HFFc6 (cell line): ENCODE results near the gene NTN1. TPM values are rescaled to one million over a fixed set of nuclear protein-coding genes. Genes with fewer than 3 reads are reported as not detected.

Experiments
- DNase-seq: peaks from one replicate; pipeline ENCODE4 v3.0.0-alpha.2; 2018
- H3K27ac Mint-ChIP-seq: 2 replicates; pipeline ENCODE4 v1.8.0; 2020; ENCODE audit warnings: mild to moderate bottlenecking, mixed read lengths
- H3K27me3 Mint-ChIP-seq: 2 replicates; pipeline ENCODE4 v1.8.0; 2021; ENCODE audit warnings: mild to moderate bottlenecking, moderate library complexity, mixed read lengths; ENCODE audit not compliant: insufficient read depth
- H3K36me3 Mint-ChIP-seq: 2 replicates; pipeline ENCODE4 v1.8.0; 2021; ENCODE audit warnings: low read depth, mixed read lengths
- H3K4me1 Mint-ChIP-seq: 2 replicates; pipeline ENCODE4 v1.8.0; 2020; ENCODE audit warnings: low read depth, mixed read lengths
- H3K4me3 Mint-ChIP-seq: 2 replicates; pipeline ENCODE4 v1.8.0; 2020; ENCODE audit warnings: mild to moderate bottlenecking, moderate library complexity, mixed read lengths
- H3K9me3 Mint-ChIP-seq: 2 replicates; pipeline ENCODE4 v1.8.0; 2020; ENCODE audit warnings: mild to moderate bottlenecking, mixed read lengths
- total RNA-seq, 6 experiments: library from RNA; stranded (reverse); fragmentation: NEBNext Ultra II Directional; extraction: Animal tissue kit (Norgen Biotek cat#: 25700); gene quantifications; 2 replicates in 1 of 6; 3 replicates in 5 of 6; pipeline ENCODE4 v1.2.3, GENCODE V29; 2021
- TF ChIP-seq, protein P1 (sequence below): fragments of 200-600 bp; sonication (generic); IDR thresholded peaks from 2 replicates; pipeline ENCODE4 v1.5.0; 2021; ENCODE audit warnings: antibody characterized with exemption, mild to moderate bottlenecking

Gene NTN1
- total RNA-seq, 6 experiments from 2014 or later = not detected

GRCh38 chr17:9231449-9232154, 210.3 kb downstream of the NTN1 start:
- TF ChIP-seq, protein P1, sequence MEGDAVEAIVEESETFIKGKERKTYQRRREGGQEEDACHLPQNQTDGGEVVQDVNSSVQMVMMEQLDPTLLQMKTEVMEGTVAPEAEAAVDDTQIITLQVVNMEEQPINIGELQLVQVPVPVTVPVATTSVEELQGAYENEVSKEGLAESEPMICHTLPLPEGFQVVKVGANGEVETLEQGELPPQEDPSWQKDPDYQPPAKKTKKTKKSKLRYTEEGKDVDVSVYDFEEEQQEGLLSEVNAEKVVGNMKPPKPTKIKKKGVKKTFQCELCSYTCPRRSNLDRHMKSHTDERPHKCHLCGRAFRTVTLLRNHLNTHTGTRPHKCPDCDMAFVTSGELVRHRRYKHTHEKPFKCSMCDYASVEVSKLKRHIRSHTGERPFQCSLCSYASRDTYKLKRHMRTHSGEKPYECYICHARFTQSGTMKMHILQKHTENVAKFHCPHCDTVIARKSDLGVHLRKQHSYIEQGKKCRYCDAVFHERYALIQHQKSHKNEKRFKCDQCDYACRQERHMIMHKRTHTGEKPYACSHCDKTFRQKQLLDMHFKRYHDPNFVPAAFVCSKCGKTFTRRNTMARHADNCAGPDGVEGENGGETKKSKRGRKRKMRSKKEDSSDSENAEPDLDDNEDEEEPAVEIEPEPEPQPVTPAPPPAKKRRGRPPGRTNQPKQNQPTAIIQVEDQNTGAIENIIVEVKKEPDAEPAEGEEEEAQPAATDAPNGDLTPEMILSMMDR = no peak
- H3K9me3 Mint-ChIP-seq = peaks cover 14% of the 10 kb centered on the region

DNA sequence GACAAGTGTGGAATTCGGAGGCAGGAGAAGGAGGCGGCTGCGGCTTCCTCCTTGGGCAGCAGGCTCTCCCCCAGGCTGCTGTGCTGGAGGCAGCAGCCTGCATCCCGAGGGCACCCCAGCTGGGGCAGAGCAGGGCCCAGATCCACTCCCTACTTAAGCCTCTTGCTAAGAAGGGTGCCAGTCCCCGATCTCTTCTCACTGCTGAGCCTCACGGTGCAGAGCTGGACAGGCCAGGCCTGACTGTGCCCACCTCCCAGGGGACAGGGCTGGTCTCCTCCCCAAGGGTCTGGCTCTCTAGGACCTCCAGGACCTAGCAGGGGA, 210.8 kb downstream of the NTN1 start:
- H3K4me1 Mint-ChIP-seq = no peaks in the 10 kb centered on the region

More at GRCh38 chr17:9231449-9232154, 210.3 kb downstream of the NTN1 start:
- Mint-ChIP-seq H3K27me3 (no peaks in the 10 kb centered on the region; the same call in 1 of the 2 replicates), H3K4me3 (no peak overlapping the region), H3K27ac (no peak overlapping the region), H3K36me3 (no peaks in the 10 kb centered on the region), H3K4me1 (no peaks in the 10 kb centered on the region)
- no peak for DNase-seq

DNA sequence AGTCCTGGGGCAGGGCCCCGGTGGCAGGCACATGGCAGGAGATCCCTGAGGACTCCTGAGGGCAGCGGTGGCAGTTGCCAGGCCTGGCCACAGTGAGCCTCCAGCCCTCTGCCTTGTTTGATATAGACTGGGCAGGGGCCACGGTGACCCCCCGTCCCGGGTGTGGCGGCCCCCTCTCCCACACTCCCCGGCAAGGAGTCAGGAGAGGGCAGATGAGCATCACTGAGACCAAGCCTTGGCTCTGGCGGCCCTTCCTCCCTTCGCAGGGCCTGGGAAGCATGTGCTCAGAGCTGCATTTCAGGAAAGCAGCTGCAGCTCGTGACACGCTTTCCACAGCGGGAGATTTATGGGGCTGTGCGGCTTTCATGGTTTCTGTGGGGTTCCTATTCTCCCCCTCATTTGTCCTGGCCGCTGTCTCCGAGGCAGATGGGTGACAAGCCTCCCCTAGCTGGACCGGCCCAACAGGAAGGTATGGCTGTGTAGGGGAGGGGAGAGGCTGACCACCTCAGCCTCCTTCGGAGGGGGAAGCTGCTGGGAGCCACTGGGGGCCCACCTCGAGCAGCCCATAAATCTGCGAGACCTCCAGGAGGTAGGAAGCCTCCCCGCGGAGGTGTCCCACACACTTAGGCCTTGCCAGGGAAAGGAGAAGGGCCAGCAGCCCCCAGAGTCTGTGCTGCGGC, 211.4 kb downstream of the NTN1 start:
- TF ChIP-seq, protein P1 = no peak
- DNase-seq = no peak

More for the DNA sequence above, 210.8 kb downstream of the NTN1 start:
- H3K9me3 Mint-ChIP-seq = peaks cover 14% of the 10 kb centered on the region
- H3K36me3 Mint-ChIP-seq = no peaks in the 10 kb centered on the region
- no peak for DNase-seq
- TF ChIP-seq, protein P1 = no peak
- peaks cover 3% of the 10 kb centered on the region; the same call in 1 of the 2 replicates for H3K27me3 Mint-ChIP-seq
- no peak overlapping the region for H3K4me3 Mint-ChIP-seq
- no peak overlapping the region for H3K27ac Mint-ChIP-seq

GRCh38 chr17:9233271-9233599, 211.9 kb downstream of the NTN1 start:
- TF ChIP-seq, protein P1 = no peak
- Mint-ChIP-seq H3K9me3 (peaks cover 14% of the 10 kb centered on the region), H3K27ac (no peak overlapping the region), H3K4me1 (no peaks in the 10 kb centered on the region), H3K27me3 (peaks cover 3% of the 10 kb centered on the region; the same call in 1 of the 2 replicates), H3K36me3 (no peaks in the 10 kb centered on the region), H3K4me3 (no peak overlapping the region)
- no peak for DNase-seq

More for the DNA sequence above, 211.4 kb downstream of the NTN1 start:
- Mint-ChIP-seq H3K4me1 (no peaks in the 10 kb centered on the region), H3K27ac (no peak overlapping the region), H3K9me3 (peaks cover 14% of the 10 kb centered on the region), H3K36me3 (no peaks in the 10 kb centered on the region), H3K27me3 (peaks cover 3% of the 10 kb centered on the region; the same call in 1 of the 2 replicates), H3K4me3 (no peak overlapping the region)

GRCh38 chr17:9233761-9234160, 212.5 kb downstream of the NTN1 start:
- peaks cover 14% of the 10 kb centered on the region for H3K9me3 Mint-ChIP-seq
- DNase-seq = no peak

More at GRCh38 chr17:9233761-9234160, 212.5 kb downstream of the NTN1 start:
- TF ChIP-seq, protein P1 = no peak
- Mint-ChIP-seq H3K27me3 (peaks cover 3% of the 10 kb centered on the region; the same call in 1 of the 2 replicates), H3K36me3 (no peaks in the 10 kb centered on the region), H3K4me1 (no peaks in the 10 kb centered on the region), H3K4me3 (no peak overlapping the region), H3K27ac (no peak overlapping the region)
